ENCODE data around the gene NHLRC1. TPM values are rescaled to one million over a fixed set of nuclear protein-coding genes. Genes with fewer than 3 reads are reported as not detected.
A peak's percentile ranks its signal among the peaks of the same experiment; 100 is the strongest.

Gene NHLRC1
- total RNA-seq, 2 donors from 2014 or later, result not detected

GRCh38 chr6:18147616-18148015, 25.1 kb upstream of the NHLRC1 start:
- Mint-ChIP-seq H3K27ac (peak overlapping the region in 1 of 2 donors; percentile 66), H3K9me3 (peaks cover 0 to 3% of the 10 kb centered on the region in 2 donors), H3K36me3 (peaks cover 7 to 18% of the 10 kb centered on the region in 2 donors)
- DNase-seq (ENCODE audit: low spot score in 2 of 2) (no peak), ATAC-seq (no peak)

GRCh38 chr6:18147160-18147559, 24.7 kb upstream of the NHLRC1 start:
- peaks cover 12 to 15% of the 10 kb centered on the region in 2 donors for H3K36me3 Mint-ChIP-seq
- H3K27ac Mint-ChIP-seq, result peak overlapping the region in 1 of 2 donors; percentile 66
- DNase-seq (ENCODE audit: low spot score in 2 of 2) (no peak), ATAC-seq (peak; percentile 89 to 97)
- H3K9me3 Mint-ChIP-seq, result no peaks in the 10 kb centered on the region

- Mint-ChIP-seq H3K9me3 (no peaks in the 10 kb centered on the region), H3K36me3 (peaks cover 0 to 27% of the 10 kb centered on the region in 2 donors)
- no peak for ATAC-seq
Observed at GRCh38 chr6:18142591-18142861, 20.0 kb upstream of the NHLRC1 start.

GRCh38 chr6:18141805-18142590, 19.5 kb upstream of the NHLRC1 start:
- no peak for DNase-seq (ENCODE audit: low spot score in 2 of 2)
- peak overlapping the region in 1 of 2 donors; percentile 25 for H3K27ac Mint-ChIP-seq

More at GRCh38 chr6:18142591-18142861, 20.0 kb upstream of the NHLRC1 start:
- no peak overlapping the region for H3K27ac Mint-ChIP-seq
- DNase-seq (ENCODE audit: low spot score in 2 of 2), result no peak

GRCh38 chr6:18139935-18140621, 17.6 kb upstream of the NHLRC1 start:
- Mint-ChIP-seq H3K27ac (no peak overlapping the region), H3K36me3 (peaks cover 10 to 27% of the 10 kb centered on the region in 2 donors), H3K9me3 (no peaks in the 10 kb centered on the region)
- no peak for ATAC-seq
- no peak for DNase-seq (ENCODE audit: low spot score in 2 of 2)

More at GRCh38 chr6:18141805-18142590, 19.5 kb upstream of the NHLRC1 start:
- Mint-ChIP-seq H3K9me3 (no peaks in the 10 kb centered on the region), H3K36me3 (peaks cover 0 to 27% of the 10 kb centered on the region in 2 donors)
- no peak for ATAC-seq

- DNase-seq (ENCODE audit: low spot score in 2 of 2) (no peak), ATAC-seq (no peak)
- no peaks in the 10 kb centered on the region for H3K9me3 Mint-ChIP-seq
- H3K36me3 Mint-ChIP-seq, result peaks cover 10 to 28% of the 10 kb centered on the region in 2 donors
- no peak overlapping the region for H3K27ac Mint-ChIP-seq
Observed at GRCh38 chr6:18138906-18139305, 16.4 kb upstream of the NHLRC1 start.

- no peak for DNase-seq (ENCODE audit: low spot score in 2 of 2)
- no peaks in the 10 kb centered on the region for H3K9me3 Mint-ChIP-seq
- ATAC-seq, result no peak
- no peak overlapping the region for H3K27ac Mint-ChIP-seq
- peaks cover 18 to 20% of the 10 kb centered on the region in 2 donors for H3K36me3 Mint-ChIP-seq
Observed at GRCh38 chr6:18136260-18136659, 13.8 kb upstream of the NHLRC1 start.

GRCh38 chr6:18135171-18135570, 12.7 kb upstream of the NHLRC1 start:
- H3K27ac Mint-ChIP-seq, result no peak overlapping the region
- DNase-seq (ENCODE audit: low spot score in 2 of 2) (no peak), ATAC-seq (no peak)
- peaks cover 16 to 18% of the 10 kb centered on the region in 2 donors for H3K36me3 Mint-ChIP-seq
- no peaks in the 10 kb centered on the region for H3K9me3 Mint-ChIP-seq

- DNase-seq (ENCODE audit: low spot score in 2 of 2) (no peak), ATAC-seq (no peak)
Observed at GRCh38 chr6:18132346-18132745, 9.9 kb upstream of the NHLRC1 start.

GRCh38 chr6:18126121-18126520, 3.6 kb upstream of the NHLRC1 start:
- H3K27ac Mint-ChIP-seq, result no peak overlapping the region
- peaks cover 0 to 11% of the 10 kb centered on the region in 2 donors for H3K36me3 Mint-ChIP-seq
- no peaks in the 10 kb centered on the region for H3K9me3 Mint-ChIP-seq
- no peak for ATAC-seq
- DNase-seq (ENCODE audit: low spot score in 2 of 2), result no peak

More at GRCh38 chr6:18132346-18132745, 9.9 kb upstream of the NHLRC1 start:
- Mint-ChIP-seq H3K9me3 (no peaks in the 10 kb centered on the region), H3K36me3 (peaks cover 12 to 18% of the 10 kb centered on the region in 2 donors), H3K27ac (no peak overlapping the region)

GRCh38 chr6:18121580-18122127, 823 bp downstream of the NHLRC1 start:
- Mint-ChIP-seq H3K36me3 (peaks cover 9 to 22% of the 10 kb centered on the region in 2 donors), H3K9me3 (peaks cover 0 to 12% of the 10 kb centered on the region in 2 donors), H3K27ac (no peak overlapping the region)
- no peak for ATAC-seq
- no peak for DNase-seq (ENCODE audit: low spot score in 2 of 2)

- DNase-seq (ENCODE audit: low spot score in 2 of 2) (no peak), ATAC-seq (no peak)
- Mint-ChIP-seq H3K36me3 (peaks cover 9 to 22% of the 10 kb centered on the region in 2 donors), H3K9me3 (peaks cover 0 to 17% of the 10 kb centered on the region in 2 donors), H3K27ac (no peak overlapping the region)
Observed at GRCh38 chr6:18119236-18119635, 3.2 kb downstream of the NHLRC1 start.

GRCh38 chr6:18118330-18118729, 4.1 kb downstream of the NHLRC1 start:
- Mint-ChIP-seq H3K36me3 (peaks cover 12 to 22% of the 10 kb centered on the region in 2 donors), H3K9me3 (peaks cover 0 to 18% of the 10 kb centered on the region in 2 donors), H3K27ac (no peak overlapping the region)
- ATAC-seq (no peak), DNase-seq (ENCODE audit: low spot score in 2 of 2) (no peak)

GRCh38 chr6:18117136-18117535, 5.3 kb downstream of the NHLRC1 start:
- peaks cover 16 to 17% of the 10 kb centered on the region in 2 donors for H3K36me3 Mint-ChIP-seq
- no peak for ATAC-seq

GRCh38 chr6:18115356-18115755, 7.1 kb downstream of the NHLRC1 start:
- peaks cover 0 to 18% of the 10 kb centered on the region in 2 donors for H3K9me3 Mint-ChIP-seq
- DNase-seq (ENCODE audit: low spot score in 2 of 2) (peak in 1 of 2 donors; percentile 40), ATAC-seq (peak; percentile 93 to 97)
- H3K27ac Mint-ChIP-seq, result peak overlapping the region in 1 of 2 donors; percentile 71
- H3K36me3 Mint-ChIP-seq, result peaks cover 16 to 17% of the 10 kb centered on the region in 2 donors

More at GRCh38 chr6:18117136-18117535, 5.3 kb downstream of the NHLRC1 start:
- Mint-ChIP-seq H3K9me3 (peaks cover 0 to 18% of the 10 kb centered on the region in 2 donors), H3K27ac (no peak overlapping the region)
- DNase-seq (ENCODE audit: low spot score in 2 of 2), result no peak

- ATAC-seq, result peak in 1 of 2 donors; percentile 43
- DNase-seq (ENCODE audit: low spot score in 2 of 2), result no peak
- Mint-ChIP-seq H3K27ac (no peak overlapping the region), H3K9me3 (peaks cover 0 to 28% of the 10 kb centered on the region in 2 donors), H3K36me3 (peaks cover 0 to 7% of the 10 kb centered on the region in 2 donors)
Observed at GRCh38 chr6:18110162-18110561, 12.3 kb downstream of the NHLRC1 start.

GRCh38 chr6:18107061-18107460, 15.4 kb downstream of the NHLRC1 start:
- H3K9me3 Mint-ChIP-seq, result peaks cover 0 to 26% of the 10 kb centered on the region in 2 donors
- peaks cover 0 to 7% of the 10 kb centered on the region in 2 donors for H3K36me3 Mint-ChIP-seq
- ATAC-seq, result no peak
- no peak overlapping the region for H3K27ac Mint-ChIP-seq
- DNase-seq (ENCODE audit: low spot score in 2 of 2), result no peak
